RWPE2 (cell line): ENCODE results near the gene ABCA10.

Source experiments
- ATAC-seq: fragments of 200-7000 bp; cut with Tn5 transposase; 3 replicates; pipeline ENCODE4 v1.9.1; 2021; ENCODE audit warnings: low read depth
- DNase-seq: peaks from one replicate; pipeline ENCODE4 v3.0.0-alpha.2; 2020; ENCODE audit warnings: low spot score
- H3K27ac ChIP-seq: fragments of 450-650 bp; 2 replicates; pipeline ENCODE4 v1.5.1; 2017; ENCODE audit warnings: mild to moderate bottlenecking; ENCODE audit not compliant: poor library complexity, severe bottlenecking
- H3K27me3 ChIP-seq: fragments of 250-450 bp; sonication (Bioruptor Pico); 2 replicates; pipeline ENCODE4 v1.5.1; 2021; ENCODE audit warnings: mild to moderate bottlenecking, moderate library complexity; ENCODE audit not compliant: insufficient read depth, poor library complexity, severe bottlenecking
- H3K36me3 ChIP-seq: fragments of 250-450 bp; sonication (Bioruptor Pico); 2 replicates; pipeline ENCODE4 v1.5.1; 2020; ENCODE audit warnings: low read depth, mild to moderate bottlenecking, moderate library complexity
- H3K4me1 ChIP-seq: fragments of 250-450 bp; sonication (Bioruptor Pico); 2 replicates; pipeline ENCODE4 v1.5.1; 2021; ENCODE audit warnings: mild to moderate bottlenecking, moderate library complexity; ENCODE audit not compliant: insufficient read depth, poor library complexity, severe bottlenecking
- H3K4me3 ChIP-seq: fragments of 250-450 bp; sonication (Bioruptor Pico); 2 replicates; pipeline ENCODE4 v1.5.1; 2021; ENCODE audit warnings: mild to moderate bottlenecking, moderate library complexity; ENCODE audit not compliant: severe bottlenecking
- H3K9me3 ChIP-seq: fragments of 250-450 bp; sonication (Bioruptor Pico); 2 replicates; pipeline ENCODE4 v1.5.1; 2021; ENCODE audit warnings: mild to moderate bottlenecking, moderate library complexity; ENCODE audit not compliant: severe bottlenecking
- TF ChIP-seq, protein P1 (sequence below): fragments of 450-650 bp; IDR thresholded peaks from one replicate; pipeline ENCODE4 v1.5.1; 2017; ENCODE audit warnings: mild to moderate bottlenecking, moderate library complexity; ENCODE audit not compliant: poor library complexity, severe bottlenecking

ABCA10 gene

DNA sequence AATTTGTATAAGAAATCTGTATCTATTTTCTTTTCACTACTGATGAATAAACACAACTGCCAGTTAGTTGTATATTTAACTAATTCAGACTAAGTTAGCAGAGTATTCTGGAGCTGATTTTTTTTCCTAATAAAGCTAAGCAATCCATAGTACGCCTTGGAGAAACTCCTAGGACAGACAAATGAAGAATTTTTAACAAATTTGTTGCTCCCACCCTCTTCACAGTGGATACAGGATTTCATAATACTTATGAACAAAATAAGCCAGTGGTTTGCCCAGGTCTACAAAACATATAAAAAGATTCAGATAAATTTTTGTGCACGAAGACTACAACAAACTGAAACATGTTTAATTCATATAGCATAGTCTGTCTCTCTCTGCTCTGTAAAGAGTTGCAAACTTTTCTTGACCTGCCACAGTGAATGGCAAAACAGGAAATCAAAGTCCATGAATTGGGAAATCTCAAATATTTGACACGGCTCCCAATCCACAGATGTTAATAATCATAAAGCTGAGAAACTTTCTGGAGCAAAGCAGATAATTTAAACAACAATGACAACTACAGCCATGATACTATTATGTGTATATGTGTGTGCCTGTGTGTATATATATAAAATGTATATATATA lies 86.3 kb downstream of the ABCA10 start:
- no peak overlapping the region for H3K27ac ChIP-seq
- no peaks in the 10 kb centered on the region for H3K27me3 ChIP-seq
- no peak overlapping the region for H3K4me3 ChIP-seq
- DNase-seq = no peak
- H3K9me3 ChIP-seq = no peaks in the 10 kb centered on the region
- peak; percentile 50; the same call in 1 of the 3 replicates for ATAC-seq
- no peaks in the 10 kb centered on the region for H3K36me3 ChIP-seq
- TF ChIP-seq, protein P1, sequence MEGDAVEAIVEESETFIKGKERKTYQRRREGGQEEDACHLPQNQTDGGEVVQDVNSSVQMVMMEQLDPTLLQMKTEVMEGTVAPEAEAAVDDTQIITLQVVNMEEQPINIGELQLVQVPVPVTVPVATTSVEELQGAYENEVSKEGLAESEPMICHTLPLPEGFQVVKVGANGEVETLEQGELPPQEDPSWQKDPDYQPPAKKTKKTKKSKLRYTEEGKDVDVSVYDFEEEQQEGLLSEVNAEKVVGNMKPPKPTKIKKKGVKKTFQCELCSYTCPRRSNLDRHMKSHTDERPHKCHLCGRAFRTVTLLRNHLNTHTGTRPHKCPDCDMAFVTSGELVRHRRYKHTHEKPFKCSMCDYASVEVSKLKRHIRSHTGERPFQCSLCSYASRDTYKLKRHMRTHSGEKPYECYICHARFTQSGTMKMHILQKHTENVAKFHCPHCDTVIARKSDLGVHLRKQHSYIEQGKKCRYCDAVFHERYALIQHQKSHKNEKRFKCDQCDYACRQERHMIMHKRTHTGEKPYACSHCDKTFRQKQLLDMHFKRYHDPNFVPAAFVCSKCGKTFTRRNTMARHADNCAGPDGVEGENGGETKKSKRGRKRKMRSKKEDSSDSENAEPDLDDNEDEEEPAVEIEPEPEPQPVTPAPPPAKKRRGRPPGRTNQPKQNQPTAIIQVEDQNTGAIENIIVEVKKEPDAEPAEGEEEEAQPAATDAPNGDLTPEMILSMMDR = no peak
- peaks cover 16% of the 10 kb centered on the region for H3K4me1 ChIP-seq

DNA sequence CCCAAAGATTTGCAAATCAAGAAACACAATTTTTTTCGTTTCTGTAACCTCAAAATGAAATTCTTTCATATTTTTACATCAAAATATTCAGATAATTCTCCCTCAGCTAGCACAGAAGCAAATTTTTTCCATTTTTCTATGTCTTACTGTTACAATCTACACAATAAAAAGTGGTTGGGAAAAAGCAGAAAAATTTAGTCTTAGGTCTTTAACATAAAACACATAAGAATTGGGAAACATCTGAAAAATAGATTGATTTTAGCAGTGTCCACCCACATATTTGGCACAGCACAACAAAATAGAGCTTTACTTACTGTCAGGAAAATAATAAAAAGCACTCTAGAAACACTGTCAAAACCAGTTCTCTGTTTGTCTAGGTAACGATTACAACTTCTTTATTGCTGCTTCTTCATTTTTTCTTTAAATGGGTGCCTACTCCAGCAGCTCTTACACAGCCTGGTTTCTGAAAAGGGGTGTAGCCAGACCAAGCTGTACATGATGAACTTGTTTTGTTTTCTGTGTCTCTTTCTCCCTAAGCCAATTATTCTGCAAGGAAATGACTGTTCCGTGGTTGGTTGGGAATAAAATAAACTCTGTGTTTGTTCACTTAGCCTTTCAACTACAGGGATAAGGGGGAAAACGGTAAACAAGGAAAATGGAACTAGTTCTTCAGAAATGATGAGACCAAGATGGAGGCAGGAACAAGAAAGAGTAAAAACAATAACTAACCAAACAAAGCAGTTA lies 87.0 kb downstream of the ABCA10 start, which contains the start of gene ABCA6:
Gene ABCA6, minus strand, starts transcription at position 465 of the 744 bp plus-strand sequence. CDS start 1,192 bp downstream, outside the sequence.
- H3K4me3 ChIP-seq = no peak within 1 kb of the TSS
- no peaks in the 10 kb centered on the region for H3K36me3 ChIP-seq
- ATAC-seq = 0 out of 3 replicates have a peak, but pooled peaks have one; percentile 50
- H3K27ac ChIP-seq = no peak within 1 kb of the TSS
- peaks cover 16% of the 10 kb centered on the region for H3K4me1 ChIP-seq
- TF ChIP-seq, protein P1 = no peak
- no peak for DNase-seq
- H3K27me3 ChIP-seq = no peaks in the 10 kb centered on the region
- H3K9me3 ChIP-seq = no peaks in the 10 kb centered on the region

DNA sequence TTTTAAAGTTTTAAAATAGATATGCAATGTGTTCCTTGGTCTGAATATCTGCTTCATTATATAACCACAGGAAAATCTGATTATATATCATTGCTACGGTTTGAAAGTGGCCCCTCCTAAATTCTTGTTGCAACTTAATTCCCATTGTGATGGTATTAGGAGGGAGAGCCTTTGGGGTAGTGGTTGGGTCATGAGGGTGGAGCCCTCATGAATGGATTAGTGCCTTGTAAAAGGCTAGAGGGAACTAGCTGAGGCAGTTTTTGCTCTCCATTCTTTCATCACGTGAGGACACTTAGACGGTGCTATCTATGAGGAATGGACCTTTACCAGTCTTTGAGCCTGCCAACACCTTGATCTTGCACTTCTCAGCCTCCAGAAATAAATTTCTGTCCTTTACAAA lies 94.5 kb downstream of the ABCA10 start:
- TF ChIP-seq, protein P1 = no peak
- no peaks in the 10 kb centered on the region for H3K4me1 ChIP-seq
- no peak for ATAC-seq
- no peak overlapping the region for H3K27ac ChIP-seq
- no peaks in the 10 kb centered on the region for H3K36me3 ChIP-seq
- H3K27me3 ChIP-seq = no peaks in the 10 kb centered on the region
- peaks cover 3% of the 10 kb centered on the region for H3K9me3 ChIP-seq
- no peak for DNase-seq
- no peak overlapping the region for H3K4me3 ChIP-seq

DNA sequence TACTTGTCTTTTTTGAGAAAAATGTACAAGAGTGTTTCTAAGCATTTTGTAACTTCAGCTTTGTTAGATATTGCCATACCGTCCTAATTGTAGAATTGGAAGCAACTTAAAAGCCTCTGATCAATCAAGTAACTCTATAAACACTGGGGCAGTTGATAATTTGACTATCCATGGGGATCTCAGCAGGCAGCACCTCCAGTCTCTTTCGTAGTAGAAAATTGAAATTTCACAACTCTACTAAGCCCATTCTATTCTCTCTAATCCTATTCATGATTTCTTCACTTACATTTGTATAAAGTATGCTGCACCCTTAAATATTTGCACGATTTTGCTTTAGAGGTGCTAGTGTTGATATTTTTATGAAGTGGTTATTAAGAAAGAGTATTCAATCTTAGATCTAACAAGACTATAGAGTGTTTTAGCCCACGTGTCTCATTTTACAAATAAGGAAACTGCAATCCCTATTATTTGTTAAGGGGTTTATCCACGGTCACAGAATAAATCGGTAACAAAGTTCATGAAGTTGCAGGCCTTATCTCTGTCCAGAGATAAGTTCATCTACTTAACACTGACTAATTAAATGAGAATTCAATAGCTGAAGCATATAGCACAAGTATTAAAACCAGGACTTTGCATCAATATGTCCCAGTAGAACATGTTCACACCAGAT lies 97.9 kb downstream of the ABCA10 start:
- DNase-seq = no peak
- no peaks in the 10 kb centered on the region for H3K36me3 ChIP-seq
- TF ChIP-seq, protein P1 = no peak
- no peak overlapping the region for H3K4me3 ChIP-seq
- no peaks in the 10 kb centered on the region for H3K9me3 ChIP-seq
- ATAC-seq = no peak
- H3K4me1 ChIP-seq = no peaks in the 10 kb centered on the region
- no peak overlapping the region for H3K27ac ChIP-seq
- H3K27me3 ChIP-seq = no peaks in the 10 kb centered on the region
